GM12878 (cell line): ENCODE data around the gene MRTFA.

ENCODE experiments used
- ZBTB4 ChIP-seq: fragments of 450-650 bp; formaldehyde crosslinking; IDR thresholded peaks from 2 replicates; pipeline ENCODE4 v1.4.0; 2022; ENCODE audit warnings: mild to moderate bottlenecking, moderate library complexity
- ZNF24 ChIP-seq: fragments of 450-650 bp; IDR thresholded peaks from 2 replicates; pipeline ENCODE4 v1.6.1; 2017; ENCODE audit warnings: antibody characterized with exemption, mild to moderate bottlenecking

- no peak for TF ChIP-seq ZBTB4 (CRISPR knock-in tag)
- no peak for TF ChIP-seq ZNF24
These were observed 248.3 kb downstream of the MRTFA start for GRCh38 chr22:40388231-40388630.
